CD4-positive, alpha-beta T cell (primary cell): ENCODE data around the gene SSTR5. TPM values are rescaled to one million over a fixed set of nuclear protein-coding genes. Genes with fewer than 3 reads are reported as not detected.

Experiments used
- ATAC-seq: fragments of 200-7000 bp; cut with Tn5 transposase; one replicate; pipeline ENCODE4 v1.10.0; 2022; ENCODE audit warnings: mild to moderate bottlenecking; ENCODE audit not compliant: poor library complexity
- CTCF ChIA-PET: fragments of 350-600 bp; sonication (Branson Sonifier 250); formaldehyde crosslinking; loops from one replicate; lab custom pipeline; 2021; ENCODE audit warnings: antibody characterized with exemption, inconsistent platforms; lab: Charles Lee
- POLR2A ChIA-PET: fragments of 350-600 bp; sonication (Branson Sonifier 250); formaldehyde crosslinking; loops from one replicate; lab custom pipeline; 2021; ENCODE audit warnings: antibody characterized with exemption, inconsistent platforms; lab: Charles Lee
- DNase-seq, 14 experiments: peaks; one replicate each; pipeline ENCODE4 v3.0.0-alpha.2; 2013 to 2020; ENCODE audit warnings: mixed read lengths in 2 of 14
- H3K27ac ChIP-seq, 2 donors: one replicate each; pipeline versions ENCODE4 v1.5.1 to v1.7.0; 2013; ENCODE audit warnings: low read length in 2 of 2, low read depth in 1 of 2, mild to moderate bottlenecking in 1 of 2
- H3K27me3 ChIP-seq, 2 experiments: 1 replicate in 1 of 2; 2 replicates in 1 of 2; pipeline versions ENCODE4 v1.6.1 to v1.7.0; 2013; ENCODE audit warnings: low read length in 2 of 2, control low read depth in 1 of 2, mild to moderate bottlenecking in 1 of 2, moderate library complexity in 1 of 2; ENCODE audit not compliant: insufficient read depth in 2 of 2, control insufficient read depth in 1 of 2
- H3K36me3 ChIP-seq: one replicate; pipeline ENCODE4 v1.6.1; 2013; ENCODE audit warnings: low read length, control low read depth; ENCODE audit not compliant: insufficient read depth
- H3K4me1 ChIP-seq: one replicate; pipeline ENCODE4 v1.6.1; 2013; ENCODE audit warnings: low read length, control low read depth; ENCODE audit not compliant: insufficient read depth
- H3K4me3 ChIP-seq: one replicate; pipeline ENCODE4 v1.5.1; 2013; ENCODE audit warnings: mild to moderate bottlenecking, low read length, moderate library complexity
- H3K9me3 ChIP-seq, 2 experiments: 1 replicate in 1 of 2; 2 replicates in 1 of 2; pipeline versions ENCODE4 v1.6.1 to v1.7.0; 2013; ENCODE audit warnings: low read length in 2 of 2, mild to moderate bottlenecking in 2 of 2, control low read depth in 1 of 2, moderate library complexity in 1 of 2; ENCODE audit not compliant: control insufficient read depth in 1 of 2, insufficient read depth in 1 of 2
- H3K27ac Mint-ChIP-seq: one replicate; pipeline ENCODE4 v1.8.0; 2020; ENCODE audit warnings: mixed read lengths
- H3K27me3 Mint-ChIP-seq: one replicate; pipeline ENCODE4 v1.8.0; 2021; ENCODE audit warnings: mixed read lengths
- H3K36me3 Mint-ChIP-seq: one replicate; pipeline ENCODE4 v1.8.0; 2021; ENCODE audit warnings: low read depth, mixed read lengths
- H3K4me1 Mint-ChIP-seq: one replicate; pipeline ENCODE4 v1.8.0; 2021; ENCODE audit warnings: low read depth, mixed read lengths
- H3K4me3 Mint-ChIP-seq: one replicate; pipeline ENCODE4 v1.8.0; 2020; ENCODE audit warnings: mild to moderate bottlenecking, mixed read lengths
- H3K9me3 Mint-ChIP-seq: one replicate; pipeline ENCODE4 v1.8.0; 2020; ENCODE audit warnings: mixed read lengths
- CTCF ChIP-seq: fragments of 200-600 bp; IDR thresholded peaks from one replicate; pipeline ENCODE4 v1.8.0; 2022; ENCODE audit warnings: antibody characterized with exemption, mild to moderate bottlenecking
- intact Hi-C, 2 experiments: fragments of 100-400 bp; cut with DNase I in 1 of 2; cut with micrococcal nuclease in 1 of 2; formaldehyde crosslinking; loops; one replicate each; pipeline versions ENCODE4 v1.15.1 to v1.9.0; 2023 to 2025; cut with DNase I, micrococcal nuclease
- total RNA-seq, 174 experiments: library from RNA in 2 of 174; stranded (reverse) in 2 of 174; gene quantifications; one replicate each; pipeline ENCODE4 v1.2.3 and lab custom pipeline; 2021 to 2026

The SSTR5 gene
- total RNA-seq, 2 experiments from 2014 or later = not detected

- Histone ChIP-seq H3K36me3 (no peaks in the 10 kb centered on the region), H3K27ac (no peak overlapping the region), H3K27me3 (no peaks in the 10 kb centered on the region), H3K4me1 (no peaks in the 10 kb centered on the region), H3K4me3 (no peak overlapping the region), H3K9me3 (peaks cover 0 to 4% of the 10 kb centered on the region in 2 experiments)
- intact Hi-C loops = no loop called here
- ChIA-PET POLR2A (no interaction called here), CTCF (no interaction called here)
- no peak for ATAC-seq
- no peak for TF ChIP-seq CTCF
- Mint-ChIP-seq H3K27ac (no peak overlapping the region), H3K4me1 (no peaks in the 10 kb centered on the region), H3K9me3 (no peaks in the 10 kb centered on the region), H3K27me3 (peaks cover 5% of the 10 kb centered on the region), H3K36me3 (no peaks in the 10 kb centered on the region), H3K4me3 (no peak overlapping the region)
- no peak for DNase-seq
Measured at GRCh38 chr16:1113489-1113888, 40.9 kb downstream of the SSTR5 start.

DNA sequence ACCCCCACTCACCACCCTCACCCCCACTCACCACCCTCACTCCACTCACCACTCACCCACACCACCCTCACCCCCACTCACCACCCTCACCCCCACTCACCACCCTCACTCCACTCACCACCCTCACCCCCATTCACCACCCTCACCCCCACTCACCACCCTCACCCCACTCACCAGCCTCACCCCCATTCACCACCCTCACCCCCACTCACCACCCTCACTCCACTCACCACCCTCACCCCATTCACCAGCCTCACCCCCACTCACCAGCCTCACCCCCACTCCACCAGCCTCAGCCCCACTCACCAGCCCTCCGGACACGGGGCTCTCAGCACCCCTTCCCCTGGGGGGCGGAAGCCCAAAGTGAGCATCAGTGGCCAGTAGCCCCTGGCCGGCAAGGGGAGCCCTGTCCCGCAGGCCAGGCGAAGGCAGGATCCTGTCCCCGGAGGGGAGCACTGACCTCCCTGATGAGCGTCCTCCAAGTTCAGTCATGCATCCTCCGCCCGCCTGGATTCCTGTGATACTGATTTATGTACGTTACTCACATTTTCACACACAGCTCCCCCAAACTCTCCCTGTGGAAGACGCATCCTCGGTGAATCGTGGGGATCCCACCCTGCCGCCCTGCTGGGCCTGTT lies 41.5 kb downstream of the SSTR5 start:
- CTCF ChIA-PET = no interaction called here
- Mint-ChIP-seq H3K4me3 (no peak overlapping the region), H3K9me3 (no peaks in the 10 kb centered on the region), H3K27me3 (peaks cover 5% of the 10 kb centered on the region), H3K4me1 (no peaks in the 10 kb centered on the region), H3K27ac (no peak overlapping the region), H3K36me3 (no peaks in the 10 kb centered on the region)
- DNase-seq = no peak
- ATAC-seq = no peak
- POLR2A ChIA-PET = no interaction called here
- intact Hi-C loops = no loop called here
- Histone ChIP-seq H3K9me3 (peaks cover 0 to 4% of the 10 kb centered on the region in 2 experiments), H3K4me1 (no peaks in the 10 kb centered on the region), H3K27me3 (no peaks in the 10 kb centered on the region), H3K27ac (no peak overlapping the region), H3K36me3 (no peaks in the 10 kb centered on the region), H3K4me3 (no peak overlapping the region)
- no peak for TF ChIP-seq CTCF

DNA sequence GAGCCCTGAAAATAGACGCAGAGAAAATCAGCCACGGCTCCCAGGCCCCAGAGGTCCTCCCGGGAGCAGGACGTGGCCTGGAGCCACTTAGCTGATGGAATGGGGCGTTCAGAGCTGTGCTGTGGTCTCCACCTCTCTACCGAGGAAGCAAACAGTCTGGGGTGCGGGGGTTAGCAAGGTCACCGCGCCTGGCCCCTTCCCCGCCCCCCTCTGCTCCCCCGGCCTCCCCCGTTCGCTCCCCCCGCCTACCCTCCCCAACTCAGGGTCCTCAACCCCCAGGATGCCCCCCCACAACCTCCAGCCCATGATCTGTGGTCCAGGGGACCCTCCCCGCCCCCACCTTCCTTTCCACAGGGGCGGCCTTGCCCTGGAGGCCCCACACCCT lies 44.1 kb downstream of the SSTR5 start:
- H3K36me3 Mint-ChIP-seq = no peaks in the 10 kb centered on the region
- H3K27me3 Mint-ChIP-seq = no peaks in the 10 kb centered on the region
- Histone ChIP-seq H3K27me3 (no peaks in the 10 kb centered on the region), H3K4me1 (no peaks in the 10 kb centered on the region), H3K4me3 (no peak overlapping the region), H3K36me3 (no peaks in the 10 kb centered on the region), H3K27ac (no peak overlapping the region), H3K9me3 (no peaks in the 10 kb centered on the region)
- CTCF ChIA-PET = no interaction called here
- POLR2A ChIA-PET = no interaction called here
- H3K9me3 Mint-ChIP-seq = no peaks in the 10 kb centered on the region
- no peak overlapping the region for H3K27ac Mint-ChIP-seq
- DNase-seq (no peak), ATAC-seq (no peak)
- H3K4me3 Mint-ChIP-seq = no peak overlapping the region
- no peak for TF ChIP-seq CTCF
- intact Hi-C loops = no loop called here
- H3K4me1 Mint-ChIP-seq = no peaks in the 10 kb centered on the region
